ENCODE measurements around the gene PACS2.

Gene PACS2

GRCh38 chr14:105315211-105315721 is 718 bp downstream of the PACS2 start:
- H3K27me3 ChIP-seq (ENCODE audit: low read depth): no peaks in the 10 kb centered on the region
- no peaks in the 10 kb centered on the region for H3K9me3 ChIP-seq
- H3K36me3 ChIP-seq (replicated peaks): no peaks in the 10 kb centered on the region; the same call in 1 of the 2 replicates
- in situ Hi-C loops (cut with MboI; ENCODE audit: low sequenced_read_pairs): no loop called here
- DNase-seq (ENCODE audit: low spot score in 2 of 2): peak; percentile 28 to 67
- peak overlapping the region; percentile 58 for H3K4me3 ChIP-seq
- H3K4me1 ChIP-seq: peaks cover 18% of the 10 kb centered on the region

- DNase-seq (ENCODE audit: low spot score in 2 of 2): peak in 1 of 2 experiments; percentile 28
Measured at GRCh38 chr14:105315941-105316576, 1.5 kb downstream of the PACS2 start.

GRCh38 chr14:105316577-105316941 is 2.0 kb downstream of the PACS2 start:
- H3K27me3 ChIP-seq (ENCODE audit: low read depth): no peaks in the 10 kb centered on the region
- in situ Hi-C loops (cut with MboI; ENCODE audit: low sequenced_read_pairs): no loop called here
- no peak overlapping the region for H3K4me3 ChIP-seq
- no peak for DNase-seq (ENCODE audit: low spot score in 2 of 2)
- H3K4me1 ChIP-seq: peaks cover 18% of the 10 kb centered on the region
- no peaks in the 10 kb centered on the region for H3K9me3 ChIP-seq
- no peaks in the 10 kb centered on the region; the same call in 1 of the 2 replicates for H3K36me3 ChIP-seq (replicated peaks)

More at GRCh38 chr14:105315941-105316576, 1.5 kb downstream of the PACS2 start:
- H3K4me1 ChIP-seq: peaks cover 18% of the 10 kb centered on the region
- H3K36me3 ChIP-seq (replicated peaks): no peaks in the 10 kb centered on the region; the same call in 1 of the 2 replicates
- no peaks in the 10 kb centered on the region for H3K9me3 ChIP-seq
- in situ Hi-C loops (cut with MboI; ENCODE audit: low sequenced_read_pairs): no loop called here
- H3K27me3 ChIP-seq (ENCODE audit: low read depth): no peaks in the 10 kb centered on the region
- H3K4me3 ChIP-seq: peak overlapping the region; percentile 58

DNA sequence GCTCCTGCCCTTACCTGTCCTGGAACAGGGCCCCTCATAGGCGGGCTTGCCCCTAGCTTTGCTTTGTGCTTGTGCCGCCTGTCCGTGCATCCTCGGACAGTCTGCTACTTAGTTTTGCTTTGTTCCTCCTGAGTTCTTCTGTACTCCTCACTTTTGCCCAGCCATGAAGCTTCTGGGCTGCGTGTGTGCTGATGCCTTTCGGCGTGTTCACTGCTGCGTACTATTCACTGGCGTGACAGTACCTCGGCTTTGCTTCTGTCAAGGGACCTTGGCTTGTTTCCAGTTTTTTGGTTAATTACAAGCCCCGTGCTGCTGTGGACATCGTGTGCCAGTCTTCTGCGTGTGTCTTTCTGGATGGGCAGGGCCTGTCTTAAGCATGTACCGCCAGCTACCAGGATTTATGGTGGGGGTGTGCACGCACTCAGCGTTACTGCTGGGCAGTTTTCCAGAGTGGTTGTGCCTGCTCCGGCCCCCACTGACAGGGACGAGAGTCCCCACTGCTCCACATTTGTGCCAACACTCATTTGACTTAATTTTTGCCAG is 2.5 kb downstream of the PACS2 start:
- DNase-seq (ENCODE audit: low spot score in 2 of 2): no peak
- H3K4me3 ChIP-seq: no peak overlapping the region
- in situ Hi-C loops (cut with MboI; ENCODE audit: low sequenced_read_pairs): no loop called here
- H3K9me3 ChIP-seq: no peaks in the 10 kb centered on the region
- peaks cover 18% of the 10 kb centered on the region for H3K4me1 ChIP-seq
- H3K36me3 ChIP-seq (replicated peaks): no peaks in the 10 kb centered on the region; the same call in 1 of the 2 replicates
- no peaks in the 10 kb centered on the region for H3K27me3 ChIP-seq (ENCODE audit: low read depth)

- in situ Hi-C loops (cut with MboI; ENCODE audit: low sequenced_read_pairs): no loop called here
- Histone ChIP-seq H3K9me3 (no peaks in the 10 kb centered on the region), H3K27me3 (ENCODE audit: low read depth) (no peaks in the 10 kb centered on the region), H3K4me3 (no peak overlapping the region), H3K4me1 (peaks cover 18% of the 10 kb centered on the region), H3K36me3 (replicated peaks) (no peaks in the 10 kb centered on the region; the same call in 1 of the 2 replicates)
- DNase-seq (ENCODE audit: low spot score in 2 of 2): no peak
Measured at GRCh38 chr14:105317546-105317945, 3.0 kb downstream of the PACS2 start.

- Histone ChIP-seq H3K4me1 (peaks cover 14% of the 10 kb centered on the region), H3K27me3 (ENCODE audit: low read depth) (no peaks in the 10 kb centered on the region), H3K4me3 (no peak overlapping the region), H3K9me3 (no peaks in the 10 kb centered on the region), H3K36me3 (replicated peaks) (no peaks in the 10 kb centered on the region; the same call in 1 of the 2 replicates)
- in situ Hi-C loops (cut with MboI; ENCODE audit: low sequenced_read_pairs): no loop called here
- DNase-seq (ENCODE audit: low spot score in 2 of 2): no peak
Measured at GRCh38 chr14:105322791-105323556, 8.4 kb downstream of the PACS2 start.

DNA sequence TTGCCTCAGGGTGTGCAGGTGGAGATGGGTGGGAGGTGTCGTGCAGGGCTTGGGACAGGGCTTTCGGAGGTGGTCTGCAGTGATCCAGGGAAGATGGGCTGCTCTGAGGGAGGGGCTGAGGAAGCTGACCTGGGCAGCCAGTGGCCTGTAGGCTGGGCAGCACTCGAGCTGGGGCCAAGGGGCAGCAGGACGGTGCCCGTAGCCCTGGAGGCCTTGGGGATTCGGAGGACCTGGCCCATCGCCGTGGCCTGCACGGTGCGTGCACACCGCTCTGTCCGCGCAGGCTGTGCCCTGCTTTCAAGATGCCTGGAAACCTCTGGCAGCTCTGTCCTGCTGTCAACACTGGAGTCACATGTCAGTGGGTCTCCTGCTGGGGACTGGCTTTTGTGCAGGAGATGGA is 9.1 kb downstream of the PACS2 start:
- Histone ChIP-seq H3K27me3 (ENCODE audit: low read depth) (no peaks in the 10 kb centered on the region), H3K4me1 (peaks cover 14% of the 10 kb centered on the region), H3K4me3 (no peak overlapping the region), H3K9me3 (no peaks in the 10 kb centered on the region), H3K36me3 (replicated peaks) (no peaks in the 10 kb centered on the region; the same call in 1 of the 2 replicates)
- in situ Hi-C loops (cut with MboI; ENCODE audit: low sequenced_read_pairs): no loop called here
- DNase-seq (ENCODE audit: low spot score in 2 of 2): no peak

GRCh38 chr14:105324080-105324778 is 9.7 kb downstream of the PACS2 start:
- no peaks in the 10 kb centered on the region for H3K27me3 ChIP-seq (ENCODE audit: low read depth)
- in situ Hi-C loops (cut with MboI; ENCODE audit: low sequenced_read_pairs): no loop called here
- H3K4me1 ChIP-seq: peaks cover 8% of the 10 kb centered on the region
- no peak for DNase-seq (ENCODE audit: low spot score in 2 of 2)
- H3K4me3 ChIP-seq: no peak overlapping the region
- H3K36me3 ChIP-seq (replicated peaks): no peaks in the 10 kb centered on the region; the same call in 1 of the 2 replicates
- no peaks in the 10 kb centered on the region for H3K9me3 ChIP-seq

DNA sequence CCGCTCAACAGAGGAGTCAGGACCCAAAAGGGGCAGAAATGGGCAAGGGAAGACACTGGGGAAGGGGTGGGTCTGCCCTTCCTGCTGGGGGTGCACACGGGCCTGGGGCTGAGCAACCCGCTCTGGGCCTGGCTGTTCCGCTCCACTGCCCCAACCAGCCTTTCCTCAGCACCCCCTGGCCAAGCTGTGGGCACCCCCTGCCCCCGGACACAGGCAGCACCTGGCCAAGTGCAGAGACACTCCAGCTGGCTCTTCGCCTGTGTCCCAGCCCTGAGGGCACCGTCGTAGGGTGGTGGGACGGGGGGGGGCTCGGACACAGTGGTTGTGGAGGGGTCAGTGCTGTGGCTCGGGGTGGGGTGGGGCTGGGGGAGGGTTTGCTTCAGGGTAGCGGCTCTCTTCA is 10.3 kb downstream of the PACS2 start:
- in situ Hi-C loops (cut with MboI; ENCODE audit: low sequenced_read_pairs): no loop called here
- no peaks in the 10 kb centered on the region for H3K9me3 ChIP-seq
- no peaks in the 10 kb centered on the region for H3K27me3 ChIP-seq (ENCODE audit: low read depth)
- peaks cover 3% of the 10 kb centered on the region; the same call in 1 of the 2 replicates for H3K4me1 ChIP-seq
- H3K36me3 ChIP-seq (replicated peaks): no peaks in the 10 kb centered on the region; the same call in 1 of the 2 replicates
- H3K4me3 ChIP-seq: no peak overlapping the region
- no peak for DNase-seq (ENCODE audit: low spot score in 2 of 2)

DNA sequence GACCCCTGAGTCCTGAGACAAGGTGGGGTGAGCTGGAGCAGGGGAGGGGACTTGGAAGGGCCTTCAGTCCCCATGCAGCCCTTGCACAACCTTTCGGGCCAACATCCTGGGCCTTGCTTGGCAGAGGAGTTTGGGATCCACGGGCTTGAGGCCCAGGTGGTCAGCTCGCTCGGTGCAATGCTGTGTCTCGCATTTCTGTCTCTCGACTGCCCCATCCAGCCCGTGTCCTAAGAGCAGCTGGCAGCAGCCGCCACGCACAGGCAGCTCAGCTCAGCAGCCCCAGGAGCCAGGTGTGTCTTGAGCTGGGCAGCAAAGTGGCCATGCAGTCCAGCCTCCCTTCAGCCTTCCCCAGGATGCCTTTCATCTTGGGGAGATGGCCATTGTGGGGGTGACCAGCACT is 10.8 kb downstream of the PACS2 start:
- Histone ChIP-seq H3K27me3 (ENCODE audit: low read depth) (no peaks in the 10 kb centered on the region), H3K9me3 (no peaks in the 10 kb centered on the region), H3K4me1 (peaks cover 3% of the 10 kb centered on the region; the same call in 1 of the 2 replicates), H3K36me3 (replicated peaks) (no peaks in the 10 kb centered on the region; the same call in 1 of the 2 replicates), H3K4me3 (no peak overlapping the region)
- DNase-seq (ENCODE audit: low spot score in 2 of 2): no peak
- in situ Hi-C loops (cut with MboI; ENCODE audit: low sequenced_read_pairs): no loop called here

- no peak overlapping the region for H3K4me3 ChIP-seq
- in situ Hi-C loops (cut with MboI; ENCODE audit: low sequenced_read_pairs): no loop called here
- no peak for DNase-seq (ENCODE audit: low spot score in 2 of 2)
- no peaks in the 10 kb centered on the region for H3K27me3 ChIP-seq (ENCODE audit: low read depth)
- no peaks in the 10 kb centered on the region for H3K9me3 ChIP-seq
- no peaks in the 10 kb centered on the region for H3K36me3 ChIP-seq (replicated peaks)
- peaks cover 3% of the 10 kb centered on the region; the same call in 1 of the 2 replicates for H3K4me1 ChIP-seq
Measured at GRCh38 chr14:105325716-105326567, 11.4 kb downstream of the PACS2 start.

DNA sequence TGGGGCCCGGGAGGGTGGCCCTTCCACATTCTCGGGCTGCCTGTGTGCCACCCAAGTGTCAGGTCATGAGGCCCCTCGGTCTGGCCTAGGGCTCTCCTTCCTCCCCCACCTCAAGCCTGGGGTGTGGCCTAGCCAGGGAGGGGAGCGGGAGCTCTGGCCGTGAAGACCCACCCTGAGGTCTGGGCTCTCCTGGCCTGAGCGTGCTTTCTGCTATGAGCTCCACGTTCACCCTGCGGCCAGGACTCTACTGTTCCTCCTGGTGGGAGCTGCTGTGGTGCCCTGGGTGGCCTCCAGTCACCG is 12.0 kb downstream of the PACS2 start:
- Histone ChIP-seq H3K4me3 (no peak overlapping the region), H3K9me3 (no peaks in the 10 kb centered on the region), H3K4me1 (peaks cover 3% of the 10 kb centered on the region; the same call in 1 of the 2 replicates), H3K36me3 (replicated peaks) (no peaks in the 10 kb centered on the region), H3K27me3 (ENCODE audit: low read depth) (no peaks in the 10 kb centered on the region)
- in situ Hi-C loops (cut with MboI; ENCODE audit: low sequenced_read_pairs): no loop called here
- no peak for DNase-seq (ENCODE audit: low spot score in 2 of 2)

All from HAP-1 (cell line).